AG04450 (cell line): ENCODE results near the gene PDIA4. TPM values are rescaled to one million over a fixed set of nuclear protein-coding genes. Genes with fewer than 3 reads are reported as not detected.

Experiments
- CTCF ChIA-PET: fragments of 300-600, 350-600 bp; formaldehyde crosslinking; extraction: SDS; loops from one replicate; lab custom pipeline; 2022; ENCODE audit warnings: antibody characterized with exemption, inconsistent platforms; lab: Charles Lee
- POLR2A ChIA-PET: fragments of 350-600 bp; formaldehyde crosslinking; extraction: SDS; loops from one replicate; lab custom pipeline; 2021; ENCODE audit warnings: antibody characterized with exemption, inconsistent platforms; lab: Yijun Ruan, JAX
- DNase-seq: peaks from one replicate; pipeline ENCODE4 v3.0.0-alpha.2; 2011; ENCODE audit warnings: low read depth, low spot score
- H3K27ac ChIP-seq: one replicate; pipeline ENCODE4 v1.5.1; 2012; ENCODE audit warnings: low read depth, low read length, control low read depth
- H3K27me3 ChIP-seq: one replicate; pipeline ENCODE4 v1.6.0; 2012; ENCODE audit warnings: low read length; ENCODE audit not compliant: control insufficient read depth, insufficient read depth
- H3K4me3 ChIP-seq: 2 replicates; pipeline ENCODE4 v1.5.1; 2011; ENCODE audit warnings: mild to moderate bottlenecking, low read depth, low read length, control low read depth
- H3K9me3 ChIP-seq: 2 replicates; pipeline ENCODE4 v1.5.1; 2012; ENCODE audit warnings: low read length; ENCODE audit not compliant: control insufficient read depth, insufficient read depth
- CTCF ChIP-seq: IDR thresholded peaks from 2 replicates; pipeline ENCODE4 v1.5.1; 2011; ENCODE audit warnings: low read depth, low read length, control low read depth, inconsistent platforms
- polyA minus RNA-seq: library from RNA; depleted of rRNA, polyadenylated mRNA; stranded (reverse); fragments of >200 nt; gene quantifications from 2 replicates; pipeline ENCODE4 v1.2.3, GENCODE V29; 2011; rRNA and poly(A)+ RNA removed
- polyA plus RNA-seq: library from polyadenylated mRNA; depleted of rRNA; stranded (reverse); fragments of >200 nt; gene quantifications from 2 replicates; pipeline ENCODE4 v1.2.3, GENCODE V29; 2011; rRNA removed

The PDIA4 gene
- polyA plus RNA-seq (215 and 227 TPM in 2 replicates), polyA minus RNA-seq (170 and 180 TPM in 2 replicates)

GRCh38 chr7:149028346-149029109 is at the start of gene PDIA4:
TSS of gene PDIA4 (minus strand) at chr7:149028505. CDS start at chr7:149028408, 97 bp downstream.
- peak within 1 kb of the TSS; percentile 84 for H3K4me3 ChIP-seq
- ChIA-PET POLR2A (interaction anchor here (0.5 to 2.4 kb wide), 3 partner anchors 15 to 37 kb away, joined by 3 to 11 read pairs (median 3); no protein-coding TSS in a partner anchor), CTCF (interaction anchor here (1.5 to 5.3 kb wide), 3 partner anchors 23 to 98 kb away, joined by 6 to 48 read pairs (median 9); no protein-coding TSS in a partner anchor)
- H3K27me3 ChIP-seq: no peaks in the 10 kb centered on the region
- peak; percentile 98 for DNase-seq
- no peaks in the 10 kb centered on the region for H3K9me3 ChIP-seq
- TF ChIP-seq CTCF: peak; percentile 35
- H3K27ac ChIP-seq: peak within 1 kb of the TSS; percentile 80

DNA sequence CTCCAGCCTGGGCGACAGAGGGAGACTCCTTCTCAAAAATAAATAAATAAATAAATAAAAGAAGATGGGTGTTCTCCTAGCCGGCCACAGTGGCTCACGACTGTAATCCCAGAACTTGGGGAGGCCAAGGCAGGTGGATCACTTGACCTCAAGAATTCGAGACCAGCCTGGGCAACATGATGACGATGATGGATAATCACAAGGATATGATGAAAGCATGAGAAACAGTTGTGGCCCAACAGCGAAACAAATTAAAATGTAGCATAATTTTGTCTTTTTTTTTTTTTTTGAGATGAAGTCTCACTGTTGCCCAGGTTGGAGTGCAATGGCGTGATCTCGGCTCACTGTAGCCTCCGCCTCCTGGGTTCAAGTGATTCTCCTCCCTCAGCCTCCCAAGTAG is 49.3 kb upstream of the PDIA4 start:
- ChIA-PET CTCF (interaction anchor here (0.7 to 4.7 kb wide), 2 partner anchors 12 to 502 kb away, joined by 3 to 31 read pairs; no protein-coding TSS in a partner anchor), POLR2A (no interaction called here)
- Histone ChIP-seq H3K27me3 (no peaks in the 10 kb centered on the region), H3K4me3 (no peak overlapping the region), H3K9me3 (no peaks in the 10 kb centered on the region), H3K27ac (no peak overlapping the region)
- TF ChIP-seq CTCF: no peak
- no peak for DNase-seq

DNA sequence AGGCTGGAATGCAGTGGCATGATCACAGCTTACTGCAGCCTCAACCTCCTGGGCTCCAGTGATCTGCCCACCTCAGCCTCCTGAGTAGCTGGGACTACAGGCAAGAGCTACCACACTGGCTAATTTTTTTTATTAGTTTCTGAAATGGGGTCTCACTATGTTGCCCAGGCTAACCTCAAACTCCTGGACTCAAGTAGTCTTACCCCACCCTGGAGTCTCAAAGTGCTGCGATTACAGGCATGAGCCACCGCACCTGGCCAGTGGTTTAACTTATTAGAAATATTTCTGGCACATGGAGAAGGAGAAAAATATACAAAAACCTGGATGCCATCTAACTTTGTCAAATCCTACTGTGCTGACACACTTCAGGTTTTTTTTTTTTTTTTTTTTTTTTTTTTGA is 47.0 kb upstream of the PDIA4 start:
- no peak for DNase-seq
- ChIA-PET POLR2A (interaction anchor here (0.6 kb wide), 1 partner anchor 10 kb away, joined by 6 read pairs; no protein-coding TSS in a partner anchor), CTCF (interaction anchor here (4.7 kb wide), 1 partner anchor 9 kb away, joined by 31 read pairs; no protein-coding TSS in a partner anchor)
- Histone ChIP-seq H3K27ac (no peak overlapping the region), H3K9me3 (peaks cover 5% of the 10 kb centered on the region; the same call in 1 of the 2 replicates), H3K27me3 (no peaks in the 10 kb centered on the region), H3K4me3 (no peak overlapping the region)
- no peak for TF ChIP-seq CTCF

DNA sequence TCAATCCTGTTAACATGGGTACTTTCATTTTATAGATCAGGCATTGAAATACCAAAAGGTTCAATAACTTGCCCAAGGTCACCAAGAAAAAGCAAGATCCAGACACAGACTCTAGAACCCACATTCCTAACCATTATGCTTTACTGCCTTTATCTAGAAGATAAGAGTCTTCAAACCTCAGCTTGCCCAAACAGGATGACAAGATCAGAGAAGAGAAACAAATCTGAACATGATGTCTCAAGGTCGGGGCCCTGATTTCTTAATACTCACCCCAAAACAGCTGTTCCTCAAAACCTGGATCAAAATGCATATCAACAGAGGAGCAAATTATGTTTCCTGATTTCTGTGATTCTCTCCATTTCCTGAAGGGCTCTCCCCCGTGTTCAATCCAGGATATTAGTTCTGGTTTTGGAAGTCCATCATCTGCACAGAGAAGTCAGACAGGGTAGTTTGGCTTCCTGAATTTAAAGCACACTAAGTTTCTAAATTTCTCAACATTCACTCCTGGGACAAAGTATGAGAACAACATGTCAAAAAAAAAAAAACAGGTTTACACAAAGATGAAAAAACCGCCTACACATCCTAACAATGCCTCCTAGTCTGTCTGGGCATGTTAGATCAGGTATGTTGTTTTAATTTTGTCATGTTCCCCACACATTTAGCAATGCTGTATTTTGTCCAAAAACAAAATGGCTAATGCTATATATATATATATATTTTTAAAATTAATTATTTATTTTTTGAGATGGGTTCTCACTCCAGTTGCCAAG is 46.0 kb upstream of the PDIA4 start:
- ChIA-PET CTCF (interaction anchor here (4.7 kb wide), 1 partner anchor 8 kb away, joined by 31 read pairs; no protein-coding TSS in a partner anchor), POLR2A (no interaction called here)
- Histone ChIP-seq H3K27me3 (no peaks in the 10 kb centered on the region), H3K9me3 (peaks cover 5% of the 10 kb centered on the region; the same call in 1 of the 2 replicates), H3K27ac (no peak overlapping the region), H3K4me3 (no peak overlapping the region)
- TF ChIP-seq CTCF: no peak
- DNase-seq: no peak
